Measurements from ENCODE around the gene PPP1R14D.

The PPP1R14D gene

GRCh38 chr15:40850576-40851112 is 22.1 kb upstream of the PPP1R14D start:
- no peak for DNase-seq

- peak; percentile 30 for DNase-seq
Observed at GRCh38 chr15:40847223-40847961, 18.9 kb upstream of the PPP1R14D start.

- DNase-seq: no peak
Observed at GRCh38 chr15:40846841-40847222, 18.3 kb upstream of the PPP1R14D start.

- DNase-seq: no peak
Observed at GRCh38 chr15:40845511-40846284, 17.2 kb upstream of the PPP1R14D start.

- no peak for DNase-seq
Observed at GRCh38 chr15:40845036-40845435, 16.5 kb upstream of the PPP1R14D start.

- DNase-seq: peak; percentile 26
Observed at GRCh38 chr15:40844696-40845030, 16.2 kb upstream of the PPP1R14D start.

GRCh38 chr15:40843885-40844695 is 15.6 kb upstream of the PPP1R14D start, which contains the start of gene SPINT1:
SPINT1 (plus strand) TSS chr15:40844048; CDS start chr15:40844555, 507 bp downstream.
- peak; percentile 27 for DNase-seq

GRCh38 chr15:40843261-40843884 is 14.9 kb upstream of the PPP1R14D start:
- no peak for DNase-seq

GRCh38 chr15:40841741-40842140 is 13.2 kb upstream of the PPP1R14D start:
- no peak for DNase-seq

GRCh38 chr15:40838756-40839155 is 10.2 kb upstream of the PPP1R14D start:
- no peak for DNase-seq

- DNase-seq: no peak
Observed at GRCh38 chr15:40836020-40836419, 7.5 kb upstream of the PPP1R14D start.

GRCh38 chr15:40832903-40833302 is 4.4 kb upstream of the PPP1R14D start:
- no peak for DNase-seq

GRCh38 chr15:40831861-40832260 is 3.4 kb upstream of the PPP1R14D start:
- no peak for DNase-seq

GRCh38 chr15:40830884-40831283 is 2.4 kb upstream of the PPP1R14D start:
- peak; percentile 32 for DNase-seq

GRCh38 chr15:40829115-40829514 is 607 bp upstream of the PPP1R14D start:
- DNase-seq: no peak

GRCh38 chr15:40826423-40827075 is 2.0 kb downstream of the PPP1R14D start:
- DNase-seq: no peak

GRCh38 chr15:40825661-40826422 is 2.7 kb downstream of the PPP1R14D start:
- no peak for DNase-seq

- DNase-seq: no peak
Observed at GRCh38 chr15:40823572-40824343, 4.8 kb downstream of the PPP1R14D start.

GRCh38 chr15:40821195-40821594 is 7.3 kb downstream of the PPP1R14D start:
- no peak for DNase-seq

GRCh38 chr15:40819048-40819447 is 9.5 kb downstream of the PPP1R14D start:
- DNase-seq: no peak
